AG08396 (cell line): ENCODE measurements around the gene DTWD1.
"Not testable (repeated sequence)": the region's sequence is repeated elsewhere in the genome, so short reads cannot be mapped to it uniquely, and the experiment has no call there.

Source experiments
- DNase-seq: peaks from one replicate; pipeline ENCODE4 v3.0.0; 2012; ENCODE audit warnings: low spot score, mixed read lengths

The DTWD1 gene

GRCh38 chr15:49620658-49621368 is at the start of gene DTWD1, which contains the start of gene FAM227B:
Gene DTWD1, plus strand, starts transcription at chr15:49621048. Its CDS starts 4,120 bp downstream, at chr15:49625168.
Gene FAM227B, minus strand, starts transcription at chr15:49620818. Its CDS starts 5,647 bp downstream, at chr15:49615171.
- peak; percentile 92 for DNase-seq

- no peak for DNase-seq
Measured at GRCh38 chr15:49573421-49573820, 47.4 kb upstream of the DTWD1 start.

GRCh38 chr15:49589030-49589429 is 31.8 kb upstream of the DTWD1 start:
- DNase-seq: no peak

- not testable (repeated sequence) for DNase-seq
Measured at GRCh38 chr15:49592829-49593316, 28.0 kb upstream of the DTWD1 start.

GRCh38 chr15:49604625-49605409 is 16.0 kb upstream of the DTWD1 start:
- DNase-seq: no peak

- DNase-seq: no peak
Measured at GRCh38 chr15:49605588-49605987, 15.3 kb upstream of the DTWD1 start.

GRCh38 chr15:49606594-49606993 is 14.3 kb upstream of the DTWD1 start:
- DNase-seq: no peak

- DNase-seq: no peak
Measured at GRCh38 chr15:49610157-49610918, 10.5 kb upstream of the DTWD1 start.

- DNase-seq: not testable (repeated sequence)
Measured at GRCh38 chr15:49612240-49612639, 8.6 kb upstream of the DTWD1 start.

- no peak for DNase-seq
Measured at GRCh38 chr15:49619226-49619625, 1.6 kb upstream of the DTWD1 start.

- no peak for DNase-seq
Measured at GRCh38 chr15:49620199-49620598, 649 bp upstream of the DTWD1 start.

GRCh38 chr15:49621401-49621811 is 558 bp downstream of the DTWD1 start:
- DNase-seq: no peak

GRCh38 chr15:49621887-49622286 is 1.0 kb downstream of the DTWD1 start:
- DNase-seq: no peak

- no peak for DNase-seq
Measured at GRCh38 chr15:49622561-49622960, 1.7 kb downstream of the DTWD1 start.

GRCh38 chr15:49624056-49624455 is 3.2 kb downstream of the DTWD1 start:
- DNase-seq: peak; percentile 23

- no peak for DNase-seq
Measured at GRCh38 chr15:49625460-49626036, 4.7 kb downstream of the DTWD1 start.

- peak; percentile 30 for DNase-seq
Measured at GRCh38 chr15:49627407-49627877, 6.6 kb downstream of the DTWD1 start.

GRCh38 chr15:49628379-49628778 is 7.5 kb downstream of the DTWD1 start:
- DNase-seq: no peak

GRCh38 chr15:49637857-49638256 is 17.0 kb downstream of the DTWD1 start:
- DNase-seq: no peak

- no peak for DNase-seq
Measured at GRCh38 chr15:49644364-49644794, 23.5 kb downstream of the DTWD1 start.

GRCh38 chr15:49645277-49645676 is 24.4 kb downstream of the DTWD1 start:
- DNase-seq: no peak

GRCh38 chr15:49645941-49646340 is 25.1 kb downstream of the DTWD1 start:
- DNase-seq: peak; percentile 31
